Fibroblast of gingiva (primary cell): Measurements from ENCODE around the gene SLC35G3.
"Not testable (repeated sequence)": the region's sequence is repeated elsewhere in the genome, so short reads cannot be mapped to it uniquely, and the experiment has no call there.

Experiments
- DNase-seq: peaks from one replicate; pipeline ENCODE4 v3.0.0-alpha.2; 2011; ENCODE audit warnings: low read depth

Gene SLC35G3

DNA sequence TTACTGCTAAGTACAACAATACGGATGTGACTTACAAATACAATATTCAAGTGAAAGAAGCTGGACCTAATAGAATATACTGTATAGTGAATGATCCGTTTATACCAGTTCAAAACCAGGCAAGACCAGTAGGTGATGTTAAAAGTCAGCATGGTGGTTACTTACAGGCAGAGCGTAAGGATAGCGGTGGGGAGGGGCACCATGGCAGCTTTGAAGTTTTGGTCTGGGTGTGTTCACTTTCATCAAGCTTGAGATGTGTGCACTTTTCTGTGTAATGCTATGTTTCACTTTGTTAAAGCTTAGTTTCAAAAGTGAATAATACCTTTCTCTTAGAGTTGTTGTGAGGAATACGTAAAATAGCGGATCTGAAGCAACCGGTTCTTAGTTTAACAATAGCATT is 16.5 kb upstream of the SLC35G3 start:
- no peak for DNase-seq

- DNase-seq = not testable (repeated sequence)
Observed at GRCh38 chr17:35202582-35202981, 8.4 kb upstream of the SLC35G3 start.

GRCh38 chr17:35195062-35195461 is 869 bp upstream of the SLC35G3 start:
- not testable (repeated sequence) for DNase-seq

DNA sequence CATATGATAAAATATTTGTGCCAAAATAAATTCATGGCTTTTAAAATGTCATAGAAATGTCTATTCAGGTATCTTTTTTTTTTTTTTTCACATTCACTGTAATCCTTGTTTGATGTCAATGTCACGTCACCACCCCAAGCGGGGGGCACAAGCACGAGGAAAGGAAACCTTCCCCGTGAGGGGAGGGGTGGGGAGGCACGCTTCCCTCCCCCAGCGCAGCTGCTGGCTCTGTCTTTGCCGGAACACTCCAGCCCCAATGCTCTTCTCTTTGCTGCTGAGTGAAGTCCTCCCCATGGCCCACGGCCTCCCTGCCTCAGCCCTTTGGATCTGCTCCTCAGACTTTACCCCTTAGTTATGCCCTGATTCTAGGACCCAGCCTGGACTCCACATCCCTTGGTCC is 1.5 kb downstream of the SLC35G3 start:
- DNase-seq = no peak

- no peak for DNase-seq
Observed at GRCh38 chr17:35191001-35191695, 3.0 kb downstream of the SLC35G3 start.

- no peak for DNase-seq
Observed at GRCh38 chr17:35189291-35189690, 4.9 kb downstream of the SLC35G3 start.

GRCh38 chr17:35188111-35188510 is 6.1 kb downstream of the SLC35G3 start:
- DNase-seq = no peak

DNA sequence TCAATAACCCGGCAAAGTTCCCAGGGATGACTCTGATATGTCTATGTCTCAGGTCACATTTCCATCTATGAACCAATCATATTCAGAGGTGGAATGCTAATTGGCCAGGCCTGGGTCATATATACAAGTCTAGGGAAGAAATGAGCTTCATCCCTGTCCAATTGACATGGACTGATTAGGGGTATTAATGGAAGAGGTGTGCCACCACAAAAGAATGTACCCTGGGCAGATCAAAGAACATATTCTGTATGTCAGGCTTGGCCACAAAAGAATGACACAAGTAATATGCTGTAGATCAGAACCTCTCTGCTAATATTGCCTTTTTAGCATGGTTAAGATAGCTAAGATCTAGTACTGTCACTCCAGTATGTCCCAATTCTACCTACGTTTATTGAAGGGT is 6.7 kb downstream of the SLC35G3 start:
- DNase-seq = no peak

DNA sequence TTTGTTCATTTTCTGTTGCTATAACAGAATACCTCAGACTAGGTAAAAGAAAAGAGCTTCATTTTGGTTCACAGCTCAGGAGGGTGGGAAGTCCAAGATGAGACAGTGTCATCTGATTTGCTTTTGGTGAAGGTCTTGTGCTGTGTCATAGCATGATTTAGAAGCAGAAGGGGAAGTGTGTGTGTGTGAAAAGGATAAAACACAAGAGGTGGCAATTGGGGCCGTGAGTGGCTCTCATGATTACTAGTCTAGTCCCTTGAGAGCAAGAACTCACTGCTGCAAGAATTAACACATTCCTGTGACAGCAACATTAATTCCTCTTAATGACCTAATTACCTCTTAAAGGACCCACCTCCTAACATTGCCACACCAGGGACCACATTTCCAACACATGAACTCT is 8.3 kb downstream of the SLC35G3 start:
- no peak for DNase-seq

- no peak for DNase-seq
Observed at GRCh38 chr17:35184274-35184673, 9.9 kb downstream of the SLC35G3 start.

DNA sequence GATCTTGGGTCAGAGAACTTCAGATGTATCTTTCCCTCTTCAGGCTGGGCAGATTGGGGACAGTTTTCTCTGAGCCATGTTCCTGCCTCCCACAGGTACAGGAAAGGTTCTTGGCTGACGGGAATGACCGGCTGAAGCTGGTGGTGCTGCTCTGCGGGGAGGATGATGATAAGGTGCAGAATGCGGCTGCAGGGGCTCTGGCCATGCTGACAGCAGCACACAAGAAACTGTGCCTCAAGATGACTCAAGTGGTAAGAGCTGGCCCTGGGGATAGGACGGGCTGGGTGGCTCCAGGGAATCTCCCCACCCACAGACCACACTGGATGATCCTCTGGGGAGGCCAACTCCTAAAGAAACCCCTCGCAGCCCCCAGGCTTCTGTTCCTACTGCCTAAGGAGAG is 10.9 kb downstream of the SLC35G3 start:
- no peak for DNase-seq

GRCh38 chr17:35179379-35179778 is 14.8 kb downstream of the SLC35G3 start:
- not testable (repeated sequence) for DNase-seq

DNA sequence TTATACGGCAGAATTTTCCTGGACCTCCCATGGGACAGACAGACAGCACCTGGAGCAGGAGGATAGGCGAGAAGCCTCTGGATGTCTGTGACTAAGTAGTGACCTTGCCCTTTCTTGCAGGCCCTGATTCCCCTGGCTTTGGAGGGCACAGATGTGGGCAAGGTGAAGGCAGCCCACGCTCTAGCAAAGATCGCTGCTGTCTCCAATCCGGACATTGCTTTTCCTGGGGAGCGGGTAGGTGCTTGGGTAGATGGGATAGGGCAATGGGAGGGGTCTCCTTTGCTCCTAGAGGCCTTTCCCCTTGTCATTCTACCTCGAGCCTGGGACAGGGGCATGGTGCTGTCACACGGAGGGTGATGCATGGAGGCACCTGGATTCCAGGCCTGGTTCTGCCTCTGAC is 17.3 kb downstream of the SLC35G3 start:
- DNase-seq = no peak

DNA sequence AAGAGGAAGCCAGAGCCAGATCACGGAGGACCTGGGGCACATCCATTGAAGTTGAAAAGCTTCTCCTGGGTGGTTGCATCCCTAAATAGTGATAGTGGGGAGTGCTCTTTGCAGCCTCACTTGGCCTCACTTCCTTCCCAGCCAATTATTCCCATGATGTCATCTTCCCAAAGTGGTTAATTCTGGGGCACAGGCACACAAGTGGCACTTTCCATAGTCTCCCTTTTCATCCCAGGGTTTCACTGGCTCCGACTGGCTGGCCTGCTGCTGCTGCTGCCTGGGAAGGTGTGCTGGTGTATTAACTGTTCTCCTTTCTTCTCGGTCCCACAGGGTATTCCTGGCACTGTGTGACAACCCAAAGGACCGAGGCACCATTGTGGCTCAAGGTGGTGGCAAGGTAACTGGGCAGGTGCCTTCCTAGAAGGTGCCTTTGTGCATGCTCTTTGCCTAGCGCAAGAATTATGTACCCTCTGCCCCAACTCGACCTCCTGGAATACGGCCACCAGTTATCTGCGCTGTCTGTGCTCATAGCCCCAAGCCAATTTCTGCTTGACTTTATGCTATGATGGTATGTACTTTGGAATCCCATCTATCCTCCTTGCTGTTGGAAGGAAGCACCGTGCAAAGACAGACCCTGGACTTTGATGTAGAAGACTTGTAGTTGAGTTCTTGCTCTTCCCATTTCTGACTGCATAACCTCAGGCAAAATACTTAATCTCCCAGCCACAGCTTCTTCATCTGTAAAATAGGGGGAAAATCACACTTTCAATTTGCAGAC is 18.4 kb downstream of the SLC35G3 start:
- DNase-seq = no peak

DNA sequence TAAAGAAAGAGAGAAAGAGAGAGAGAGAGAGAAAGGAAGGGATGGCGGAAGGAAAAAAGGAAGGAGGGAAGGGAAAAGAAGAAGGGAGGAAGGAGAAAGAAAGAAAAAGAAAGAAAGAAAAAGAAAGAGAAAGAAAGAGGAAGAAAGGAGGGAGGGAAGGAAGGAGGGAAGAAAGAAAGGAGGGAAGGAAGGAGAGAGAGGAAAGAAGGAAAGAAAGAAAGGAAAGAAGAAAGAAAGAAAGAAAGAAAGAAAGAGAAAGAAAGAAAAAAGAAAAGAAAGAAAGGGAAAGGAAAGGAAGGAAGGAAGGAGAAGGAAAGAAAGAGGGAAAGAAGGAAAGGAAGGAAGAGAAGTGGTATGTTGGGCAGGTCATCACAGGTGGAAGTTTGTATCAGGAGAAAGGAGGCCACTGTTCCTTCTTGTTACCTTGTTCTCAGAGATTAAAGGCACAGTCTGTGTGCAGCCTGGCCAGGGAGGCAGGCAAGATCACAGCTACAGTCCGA is 19.3 kb downstream of the SLC35G3 start:
- DNase-seq = no peak

DNA sequence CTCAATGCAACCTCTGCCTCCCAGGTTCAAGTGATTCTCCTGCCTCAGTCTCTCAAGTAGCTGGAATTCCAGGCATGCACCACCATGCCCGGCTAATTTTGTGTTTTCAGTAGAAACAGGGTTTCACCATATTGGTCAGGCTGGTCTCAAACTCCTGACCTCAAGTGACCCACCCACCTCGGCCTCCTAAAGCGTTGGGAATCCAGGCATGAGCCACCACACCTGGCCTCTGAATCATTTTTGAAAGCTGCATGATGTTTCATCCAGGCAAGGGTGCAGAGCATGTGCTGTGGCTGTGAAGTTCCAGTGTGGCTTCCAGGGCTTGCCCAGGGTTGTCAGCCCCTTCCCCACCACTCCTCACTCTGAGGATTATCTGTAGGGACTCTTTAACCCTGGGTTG is 21.9 kb downstream of the SLC35G3 start:
- DNase-seq = not testable (repeated sequence)

GRCh38 chr17:35171834-35172233 is 22.4 kb downstream of the SLC35G3 start:
- DNase-seq = no peak

DNA sequence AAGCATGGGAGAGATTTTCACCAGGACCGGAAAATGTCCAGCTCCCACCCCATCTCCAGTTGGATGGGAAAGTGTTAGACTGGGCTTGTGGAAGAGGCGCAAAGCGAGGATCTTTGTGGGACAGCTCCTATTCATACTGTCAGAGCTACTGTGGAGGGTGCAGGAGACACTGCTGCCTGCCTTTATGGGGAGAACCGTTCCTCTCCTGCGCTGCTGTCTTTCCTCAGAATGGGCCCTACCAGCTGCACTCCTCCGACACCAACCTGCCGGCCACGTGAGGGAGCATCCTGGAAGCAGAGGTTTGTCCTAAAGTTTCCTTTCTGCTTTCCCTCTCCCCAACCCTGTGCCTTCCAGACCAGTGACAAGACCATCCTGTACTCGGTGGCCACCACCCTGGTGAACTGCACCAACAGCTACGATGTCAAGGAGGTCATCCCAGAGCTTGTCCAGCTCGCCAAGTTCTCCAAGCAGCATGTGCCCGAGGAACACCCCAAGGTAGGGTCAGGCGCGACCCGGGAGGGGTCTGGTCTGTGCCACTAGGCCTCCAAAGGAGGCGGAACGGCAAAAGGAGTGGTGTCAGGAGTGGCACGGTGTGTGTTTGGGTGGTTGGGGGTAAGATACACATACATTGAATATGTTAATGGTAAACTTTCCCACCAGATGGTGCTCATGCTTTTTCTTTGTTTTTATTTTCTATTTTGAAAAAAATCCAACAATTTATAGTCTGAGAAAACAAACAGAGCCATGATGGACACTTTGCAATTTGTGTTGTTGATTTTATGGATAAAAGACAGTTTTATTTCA is 23.0 kb downstream of the SLC35G3 start:
- DNase-seq = no peak

DNA sequence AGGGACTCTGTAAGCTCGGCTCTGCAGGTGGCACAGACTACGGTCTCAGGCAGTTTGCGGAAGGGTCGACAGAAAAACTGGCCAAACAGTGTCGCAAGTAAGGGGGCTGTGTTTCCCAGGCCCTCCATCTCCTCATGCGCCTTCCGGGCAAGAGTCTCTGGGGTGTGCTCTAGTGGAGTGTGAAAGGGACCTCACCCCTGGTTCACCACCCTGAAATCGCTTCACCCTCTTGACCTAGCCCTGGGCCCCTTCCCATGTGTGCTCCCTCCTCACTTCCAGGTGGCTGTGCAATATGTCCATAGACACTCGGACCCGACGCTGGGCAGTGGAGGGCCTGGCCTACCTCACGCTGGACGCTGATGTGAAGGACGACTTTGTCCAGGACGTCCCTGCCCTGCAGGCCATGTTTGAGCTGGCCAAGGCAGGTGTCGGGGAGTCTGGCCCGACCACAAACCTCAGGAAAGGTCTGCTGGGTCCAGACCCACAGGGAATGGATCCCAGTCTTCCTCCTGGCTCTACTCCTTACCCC is 24.3 kb downstream of the SLC35G3 start:
- DNase-seq = no peak

GRCh38 chr17:35167666-35168065 is 26.5 kb downstream of the SLC35G3 start:
- no peak for DNase-seq

- DNase-seq = no peak
Observed at GRCh38 chr17:35167046-35167445, 27.1 kb downstream of the SLC35G3 start.

- DNase-seq = no peak
Observed at GRCh38 chr17:35166526-35166925, 27.7 kb downstream of the SLC35G3 start.
